ENCODE data around the gene MICAL3. TPM values are rescaled to one million over a fixed set of nuclear protein-coding genes. Genes with fewer than 3 reads are reported as not detected.

The MICAL3 gene
- total RNA-seq, 6 experiments from 2014 or later, result 31.5 to 61.8 (median 48.2) TPM

DNA sequence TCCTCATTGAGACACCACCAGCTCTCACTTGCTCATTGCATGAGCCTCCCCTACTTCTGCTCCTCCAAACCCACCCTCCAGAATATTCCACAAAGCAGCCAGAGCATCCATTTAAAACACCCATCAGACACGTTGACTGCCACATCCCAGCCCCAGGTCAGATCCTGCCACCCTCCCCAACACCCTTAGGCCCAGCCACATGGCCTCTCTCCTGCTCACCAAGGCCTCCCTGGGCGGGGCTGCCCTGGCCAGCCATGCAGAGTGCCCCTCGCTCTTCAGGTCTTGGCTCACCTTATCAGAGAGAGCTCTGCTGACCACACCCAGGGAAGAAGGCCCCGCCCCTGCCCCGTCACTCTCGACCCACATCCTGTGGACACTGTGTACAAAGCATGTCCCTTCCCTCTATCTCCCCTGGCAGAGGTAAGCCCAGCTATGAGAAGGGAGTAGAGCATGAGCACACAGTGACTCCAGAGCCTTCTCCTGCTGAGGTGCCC is 106.8 kb downstream of the MICAL3 start:
- ATAC-seq, result no peak
- 81% methylated on average over 4 of the region's 6 CpGs for WGBS (ENCODE audit: insufficient coverage, low coverage, low lambda C conversion rate, missing lambda C conversion rate)
- intact Hi-C loops (cut with DNase I), result no loop called here

DNA sequence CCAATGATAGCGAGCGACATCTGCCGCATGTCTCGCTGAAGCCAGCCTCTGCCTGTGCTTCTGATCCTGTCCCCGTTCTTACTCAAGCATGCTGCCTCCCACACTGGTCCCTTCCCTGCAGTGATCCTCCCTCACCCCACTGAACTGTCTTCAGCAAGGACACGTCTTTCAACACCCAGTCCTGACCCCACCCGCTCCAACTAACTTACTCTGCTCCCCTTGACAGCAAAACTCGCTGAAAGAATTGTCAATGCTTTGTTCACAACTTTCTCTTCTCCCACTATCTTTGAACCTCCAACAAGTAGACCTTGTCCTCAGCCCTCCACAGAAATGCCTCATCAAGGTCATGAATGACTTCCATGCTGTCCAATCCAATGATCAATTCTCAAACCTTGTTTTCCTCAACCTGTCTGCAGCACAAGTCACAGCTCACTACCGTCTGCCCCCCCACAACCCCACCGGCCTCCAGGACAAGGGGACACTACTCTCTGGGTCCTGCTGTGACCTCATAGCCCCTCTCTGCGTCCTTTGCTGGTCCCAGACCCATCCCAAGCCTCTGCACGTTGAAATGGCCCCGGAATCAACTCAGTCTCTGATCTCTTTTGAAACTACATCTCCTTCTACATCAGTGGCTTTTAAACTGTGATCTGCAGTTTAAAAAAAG is 108.0 kb downstream of the MICAL3 start:
- no peaks in the 10 kb centered on the region for H3K36me3 ChIP-seq
- no peaks in the 10 kb centered on the region for H3K27me3 ChIP-seq
- DNase-seq (no peak), ATAC-seq (no peak)
- WGBS (ENCODE audit: insufficient coverage, low coverage, low lambda C conversion rate, missing lambda C conversion rate), result 81% methylated on average over 11 of the region's 13 CpGs
- no peak overlapping the region for H3K4me3 ChIP-seq
- intact Hi-C loops (cut with DNase I), result no loop called here
- TF ChIP-seq, protein P1, sequence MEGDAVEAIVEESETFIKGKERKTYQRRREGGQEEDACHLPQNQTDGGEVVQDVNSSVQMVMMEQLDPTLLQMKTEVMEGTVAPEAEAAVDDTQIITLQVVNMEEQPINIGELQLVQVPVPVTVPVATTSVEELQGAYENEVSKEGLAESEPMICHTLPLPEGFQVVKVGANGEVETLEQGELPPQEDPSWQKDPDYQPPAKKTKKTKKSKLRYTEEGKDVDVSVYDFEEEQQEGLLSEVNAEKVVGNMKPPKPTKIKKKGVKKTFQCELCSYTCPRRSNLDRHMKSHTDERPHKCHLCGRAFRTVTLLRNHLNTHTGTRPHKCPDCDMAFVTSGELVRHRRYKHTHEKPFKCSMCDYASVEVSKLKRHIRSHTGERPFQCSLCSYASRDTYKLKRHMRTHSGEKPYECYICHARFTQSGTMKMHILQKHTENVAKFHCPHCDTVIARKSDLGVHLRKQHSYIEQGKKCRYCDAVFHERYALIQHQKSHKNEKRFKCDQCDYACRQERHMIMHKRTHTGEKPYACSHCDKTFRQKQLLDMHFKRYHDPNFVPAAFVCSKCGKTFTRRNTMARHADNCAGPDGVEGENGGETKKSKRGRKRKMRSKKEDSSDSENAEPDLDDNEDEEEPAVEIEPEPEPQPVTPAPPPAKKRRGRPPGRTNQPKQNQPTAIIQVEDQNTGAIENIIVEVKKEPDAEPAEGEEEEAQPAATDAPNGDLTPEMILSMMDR (IDR thresholded peaks at IDR 0.05), result no peak
- TF ChIP-seq POLR2A (IDR thresholded peaks at IDR 0.05), result no peak
- no peaks in the 10 kb centered on the region for H3K9me3 ChIP-seq
- H3K4me1 ChIP-seq, result no peaks in the 10 kb centered on the region
- no peak overlapping the region for H3K27ac ChIP-seq

More for the DNA sequence above, 106.8 kb downstream of the MICAL3 start:
- Histone ChIP-seq H3K27me3 (no peaks in the 10 kb centered on the region), H3K4me3 (no peak overlapping the region), H3K4me1 (peaks cover 0 to 10% (median 3%) of the 10 kb centered on the region in 4 donors), H3K36me3 (no peaks in the 10 kb centered on the region), H3K27ac (no peak overlapping the region), H3K9me3 (no peaks in the 10 kb centered on the region)
- DNase-seq, result peak in 1 of 3 donors; percentile 43
- TF ChIP-seq, protein P1 (IDR thresholded peaks at IDR 0.05), result no peak
- TF ChIP-seq POLR2A (IDR thresholded peaks at IDR 0.05), result no peak

DNA sequence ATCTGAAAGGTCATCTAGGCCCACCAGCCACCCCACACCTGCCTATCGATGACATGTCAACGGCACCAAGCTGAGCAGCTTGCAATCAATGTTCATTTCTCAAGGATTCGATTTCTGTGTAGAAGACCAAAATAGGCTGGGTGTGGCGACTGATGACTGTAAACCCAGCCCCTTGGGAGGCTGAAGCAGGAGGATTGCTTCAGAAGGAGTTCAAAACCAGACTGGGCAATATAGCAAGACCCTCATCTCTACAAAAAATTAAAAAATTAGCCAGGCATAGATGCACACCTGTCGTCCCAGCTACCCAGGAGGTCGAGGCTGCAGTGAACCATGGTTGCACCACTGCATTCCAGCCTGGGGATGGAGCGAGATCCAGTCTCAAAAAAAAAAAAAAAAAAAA is 108.7 kb downstream of the MICAL3 start:
- Histone ChIP-seq H3K27me3 (no peaks in the 10 kb centered on the region), H3K27ac (no peak overlapping the region), H3K36me3 (no peaks in the 10 kb centered on the region), H3K4me3 (no peak overlapping the region), H3K4me1 (peaks cover 0 to 3% (median 0%) of the 10 kb centered on the region in 4 donors), H3K9me3 (no peaks in the 10 kb centered on the region)
- intact Hi-C loops (cut with DNase I), result no loop called here
- DNase-seq (no peak), ATAC-seq (no peak)
- no peak for TF ChIP-seq POLR2A (IDR thresholded peaks at IDR 0.05)
- TF ChIP-seq, protein P1 (IDR thresholded peaks at IDR 0.05), result no peak
- 86% methylated on average over 1 of the region's 7 CpGs for WGBS (ENCODE audit: insufficient coverage, low coverage, low lambda C conversion rate, missing lambda C conversion rate)

DNA sequence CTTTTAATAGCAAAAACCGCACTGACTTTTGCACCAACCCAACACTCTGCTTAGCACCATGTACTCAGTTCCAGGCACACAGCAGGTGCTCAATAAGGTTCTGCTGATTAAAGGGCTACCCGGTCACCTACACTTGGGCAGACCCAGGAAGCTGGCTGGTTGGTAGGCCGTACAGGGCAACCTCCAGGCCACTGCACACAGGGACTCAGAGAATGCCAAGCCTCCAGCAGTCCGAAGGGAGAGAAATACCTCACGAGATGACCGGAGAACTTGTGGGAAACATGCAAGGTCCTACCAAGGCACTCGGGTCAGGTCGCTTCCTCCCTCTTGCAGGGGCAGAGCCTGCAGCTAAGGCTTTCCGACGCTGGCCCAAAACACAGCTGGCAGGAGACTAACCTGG is 109.2 kb downstream of the MICAL3 start:
- Histone ChIP-seq H3K27me3 (no peaks in the 10 kb centered on the region), H3K4me3 (no peak overlapping the region), H3K9me3 (no peaks in the 10 kb centered on the region), H3K4me1 (peaks cover 0 to 3% (median 0%) of the 10 kb centered on the region in 4 donors), H3K27ac (no peak overlapping the region), H3K36me3 (no peaks in the 10 kb centered on the region)
- intact Hi-C loops (cut with DNase I), result no loop called here
- WGBS (ENCODE audit: insufficient coverage, low coverage, low lambda C conversion rate, missing lambda C conversion rate), result 100% methylated on average over 1 of the region's 10 CpGs
- DNase-seq, result no peak
- ATAC-seq, result no peak
- no peak for TF ChIP-seq POLR2A (IDR thresholded peaks at IDR 0.05)
- TF ChIP-seq, protein P1 (IDR thresholded peaks at IDR 0.05), result no peak
